ENCODE data around the gene TBC1D10A. TPM values are rescaled to one million over a fixed set of nuclear protein-coding genes. Genes with fewer than 3 reads are reported as not detected.

The TBC1D10A gene
- total RNA-seq, 1 experiment from 2014 or later, result 11.1 TPM

- TF ChIP-seq TP53 (CRISPR knock-in tag; IDR thresholded peaks at IDR 0.05) (no peak), RORB (CRISPR knock-in tag; IDR thresholded peaks at IDR 0.05) (no peak), CDX4 (CRISPR knock-in tag; IDR thresholded peaks at IDR 0.05; ENCODE audit: borderline replicate concordance) (no peak), GTF2I (CRISPR knock-in tag; conservative IDR thresholded peaks at IDR 0.05) (no peak), USF1 (CRISPR knock-in tag; IDR thresholded peaks at IDR 0.05) (no peak), ZNF138 (CRISPR knock-in tag; conservative IDR thresholded peaks at IDR 0.05) (no peak)
Observed at GRCh38 chr22:30308093-30308492, 18.6 kb downstream of the TBC1D10A start (continued).

- TF ChIP-seq TEAD4 (CRISPR knock-in tag; IDR thresholded peaks at IDR 0.05) (no peak), FOXP4 (CRISPR knock-in tag; IDR thresholded peaks at IDR 0.05) (no peak), ERG (CRISPR knock-in tag; IDR thresholded peaks at IDR 0.05) (no peak), TP53 (CRISPR knock-in tag; IDR thresholded peaks at IDR 0.05) (no peak), SP1 (CRISPR knock-in tag; conservative IDR thresholded peaks at IDR 0.05) (no peak), TCF7 (CRISPR knock-in tag; IDR thresholded peaks at IDR 0.05; ENCODE audit: low read depth) (no peak), AFF4 (CRISPR knock-in tag; IDR thresholded peaks at IDR 0.05; ENCODE audit: borderline replicate concordance) (no peak), CDX4 (CRISPR knock-in tag; IDR thresholded peaks at IDR 0.05; ENCODE audit: borderline replicate concordance) (no peak), KAT7 (CRISPR knock-in tag; IDR thresholded peaks at IDR 0.05; ENCODE audit: borderline replicate concordance) (no peak), ZSCAN18 (CRISPR knock-in tag; IDR thresholded peaks at IDR 0.05) (no peak), ATF1 (CRISPR knock-in tag; IDR thresholded peaks at IDR 0.05) (no peak), NR2C2 (CRISPR knock-in tag; IDR thresholded peaks at IDR 0.05) (no peak)
- H3K27me3 Mint-ChIP-seq (ENCODE audit: low read depth), result no peaks in the 10 kb centered on the region
- no peak overlapping the region for H3K27ac Mint-ChIP-seq
- no peaks in the 10 kb centered on the region for H3K36me3 Mint-ChIP-seq
- no peak for ATAC-seq
- POLR2A ChIA-PET, result no interaction called here
- DNase-seq (ENCODE audit: low spot score), result no peak
- H3K4me1 Mint-ChIP-seq, result peaks cover 10% of the 10 kb centered on the region
- no peaks in the 10 kb centered on the region for H3K9me3 Mint-ChIP-seq
- H3K4me3 Mint-ChIP-seq, result no peak overlapping the region
- CTCF ChIA-PET, result interaction anchor here (0.5 kb wide), 1 partner anchor 730 kb away, joined by 4 read pairs; no protein-coding TSS in a partner anchor
Observed at GRCh38 chr22:30307041-30307574, 19.6 kb downstream of the TBC1D10A start.
